Ectodermal cell (in vitro differentiated cells): Measurements from ENCODE around the gene ZNRF4. TPM values are rescaled to one million over a fixed set of nuclear protein-coding genes. Genes with fewer than 3 reads are reported as not detected.
"Not testable (repeated sequence)": the region's sequence is repeated elsewhere in the genome, so short reads cannot be mapped to it uniquely, and the experiment has no call there.

ENCODE experiments used
- H3K27ac ChIP-seq: 2 replicates; pipeline ENCODE4 v1.7.0; 2013; ENCODE audit warnings: mild to moderate bottlenecking, low read depth, low read length; ENCODE audit not compliant: insufficient read depth, poor library complexity, severe bottlenecking
- H3K27me3 ChIP-seq: 2 replicates; pipeline ENCODE4 v1.7.0; 2013; ENCODE audit warnings: mild to moderate bottlenecking, low read length; ENCODE audit not compliant: insufficient read depth, control insufficient read depth, poor library complexity, severe bottlenecking
- H3K36me3 ChIP-seq: one replicate; pipeline ENCODE4 v1.7.0; 2013; ENCODE audit warnings: low read length; ENCODE audit not compliant: control insufficient read depth, insufficient read depth
- H3K4me1 ChIP-seq: one replicate; pipeline ENCODE4 v1.7.0; 2013; ENCODE audit warnings: low read length; ENCODE audit not compliant: control insufficient read depth, insufficient read depth
- H3K4me3 ChIP-seq: 2 replicates; pipeline ENCODE4 v1.7.0; 2013; ENCODE audit warnings: low read depth, low read length, control low read depth; ENCODE audit not compliant: insufficient read depth
- H3K9me3 ChIP-seq: 2 replicates; pipeline ENCODE4 v1.7.0; 2013; ENCODE audit warnings: mild to moderate bottlenecking, low read length, moderate library complexity; ENCODE audit not compliant: control insufficient read depth
- WGBS, 2 experiments: methylation state at CpG; one replicate each; pipeline ENCODE4 v1.1.7; 2013; ENCODE audit warnings: missing lambda C conversion rate in 2 of 2; 5-methylcytosine and 5-hydroxymethylcytosine counted together
- polyA plus RNA-seq, 4 experiments: library from polyadenylated mRNA; stranded (reverse); fragments of 50-300 nt; gene quantifications; one replicate each; pipeline ENCODE4 v1.2.3, GENCODE V29; 2013

Gene ZNRF4, protein sequence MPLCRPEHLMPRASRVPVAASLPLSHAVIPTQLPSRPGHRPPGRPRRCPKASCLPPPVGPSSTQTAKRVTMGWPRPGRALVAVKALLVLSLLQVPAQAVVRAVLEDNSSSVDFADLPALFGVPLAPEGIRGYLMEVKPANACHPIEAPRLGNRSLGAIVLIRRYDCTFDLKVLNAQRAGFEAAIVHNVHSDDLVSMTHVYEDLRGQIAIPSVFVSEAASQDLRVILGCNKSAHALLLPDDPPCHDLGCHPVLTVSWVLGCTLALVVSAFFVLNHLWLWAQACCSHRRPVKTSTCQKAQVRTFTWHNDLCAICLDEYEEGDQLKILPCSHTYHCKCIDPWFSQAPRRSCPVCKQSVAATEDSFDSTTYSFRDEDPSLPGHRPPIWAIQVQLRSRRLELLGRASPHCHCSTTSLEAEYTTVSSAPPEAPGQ
- not detected for polyA plus RNA-seq (2013, experiment 1 of 4)
- polyA plus RNA-seq (2013, experiment 2 of 4) = not detected
- polyA plus RNA-seq (2013, experiment 3 of 4) = not detected
- not detected for polyA plus RNA-seq (2013, experiment 4 of 4)

DNA sequence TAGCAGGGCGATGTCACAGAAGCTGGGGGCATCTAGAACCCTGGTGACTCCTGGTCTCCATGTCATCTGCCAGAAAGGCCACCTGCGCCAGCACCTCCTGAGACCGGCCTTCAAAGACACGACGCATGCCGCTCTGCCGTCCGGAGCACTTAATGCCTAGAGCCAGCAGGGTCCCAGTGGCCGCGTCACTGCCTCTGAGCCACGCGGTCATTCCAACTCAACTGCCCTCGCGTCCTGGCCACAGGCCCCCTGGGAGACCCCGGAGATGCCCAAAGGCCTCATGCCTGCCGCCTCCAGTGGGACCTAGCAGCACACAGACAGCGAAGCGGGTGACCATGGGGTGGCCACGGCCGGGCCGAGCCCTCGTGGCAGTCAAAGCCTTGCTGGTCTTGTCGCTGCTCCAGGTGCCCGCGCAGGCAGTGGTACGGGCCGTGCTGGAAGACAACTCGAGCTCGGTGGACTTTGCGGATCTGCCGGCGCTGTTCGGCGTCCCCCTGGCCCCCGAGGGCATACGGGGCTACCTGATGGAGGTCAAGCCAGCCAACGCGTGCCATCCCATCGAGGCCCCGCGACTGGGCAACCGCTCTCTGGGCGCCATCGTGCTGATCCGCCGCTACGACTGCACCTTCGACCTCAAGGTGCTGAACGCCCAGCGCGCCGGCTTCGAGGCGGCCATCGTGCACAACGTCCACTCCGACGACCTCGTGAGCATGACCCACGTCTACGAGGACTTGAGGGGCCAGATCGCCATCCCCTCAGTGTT is at the start of gene ZNRF4:
ZNRF4 (plus strand) TSS at position 51 of the 763 bp plus-strand sequence; CDS start at position 126, 75 bp downstream.
- Histone ChIP-seq H3K27ac (no peak within 1 kb of the TSS), H3K27me3 (no peaks in the 10 kb centered on the region), H3K4me3 (no peak within 1 kb of the TSS), H3K36me3 (no peaks in the 10 kb centered on the region), H3K4me1 (no peaks in the 10 kb centered on the region), H3K9me3 (no peaks in the 10 kb centered on the region)
- 95% methylated on average over 62 of the region's 62 CpGs for WGBS, 2 experiments

DNA sequence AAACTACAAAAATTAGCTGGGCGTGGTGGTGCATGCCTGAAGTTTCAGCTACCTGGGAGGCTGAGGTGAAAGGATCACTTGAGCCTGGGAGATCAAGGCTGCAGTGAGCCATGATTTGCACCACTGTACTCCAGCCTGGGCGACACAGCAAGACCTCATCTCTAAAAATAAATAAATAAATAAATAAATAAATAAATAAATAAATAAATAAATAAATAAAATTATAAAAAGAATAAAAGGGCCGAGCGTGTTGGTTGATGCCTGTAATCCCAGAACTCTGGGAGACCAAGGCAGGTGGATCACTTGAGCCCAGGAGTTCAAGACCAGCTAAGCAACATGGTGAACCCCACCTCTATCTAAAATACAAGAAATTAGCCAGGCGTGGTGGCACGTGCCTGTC is 49.0 kb upstream of the ZNRF4 start:
- H3K27me3 ChIP-seq, H3K36me3 ChIP-seq, H3K9me3 ChIP-seq, H3K4me3 ChIP-seq, H3K27ac ChIP-seq, H3K4me1 ChIP-seq: not testable (repeated sequence)
- 87 to 89% methylated on average over 5 of the region's 6 CpGs for WGBS, 2 experiments

DNA sequence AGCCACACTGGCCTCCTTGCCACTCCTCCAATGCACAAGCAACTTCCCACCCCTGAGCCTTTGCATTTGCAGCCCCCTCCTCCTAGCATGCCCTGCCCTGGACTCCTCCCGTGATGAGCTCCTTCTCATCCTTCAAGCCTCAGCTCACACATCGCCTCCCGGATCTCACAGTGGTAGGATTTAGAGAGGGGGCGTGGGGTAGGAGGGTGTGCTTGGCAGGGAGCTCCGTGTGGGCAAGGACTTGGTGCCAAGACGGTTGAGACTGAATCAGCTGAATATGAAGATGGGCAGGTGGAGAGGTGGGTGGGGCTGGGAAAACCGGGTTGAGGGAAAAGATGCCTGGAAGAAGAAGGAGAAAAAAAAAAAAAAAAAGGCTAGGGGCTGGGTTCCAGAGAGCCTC is 48.4 kb upstream of the ZNRF4 start:
- H3K27me3 ChIP-seq = peaks cover 6% of the 10 kb centered on the region
- no peaks in the 10 kb centered on the region for H3K4me1 ChIP-seq
- 69 to 75% methylated on average over 7 of the region's 7 CpGs for WGBS, 2 experiments
- no peaks in the 10 kb centered on the region for H3K9me3 ChIP-seq
- no peak overlapping the region for H3K4me3 ChIP-seq
- no peaks in the 10 kb centered on the region for H3K36me3 ChIP-seq
- H3K27ac ChIP-seq = no peak overlapping the region

DNA sequence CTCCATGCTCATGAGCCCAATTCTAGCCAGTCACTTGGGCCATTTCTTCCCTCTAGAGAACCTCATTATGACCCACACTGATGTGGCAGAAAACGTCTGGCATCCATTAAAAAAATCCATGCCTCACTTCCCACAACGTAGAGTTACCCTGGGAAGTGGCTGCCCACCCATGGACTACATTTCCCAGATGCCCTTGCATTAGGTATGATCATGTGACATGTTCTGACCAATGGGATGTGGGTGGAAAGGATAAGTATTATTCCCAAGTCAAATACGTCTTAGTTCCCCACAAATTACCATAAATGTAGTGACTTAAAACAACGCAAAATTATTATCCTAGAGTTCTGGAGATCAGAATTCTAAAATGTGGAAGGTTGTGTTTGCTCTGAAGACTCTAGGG is 47.9 kb upstream of the ZNRF4 start:
- no peaks in the 10 kb centered on the region for H3K4me1 ChIP-seq
- no peak overlapping the region for H3K4me3 ChIP-seq
- H3K27me3 ChIP-seq = peaks cover 6% of the 10 kb centered on the region
- H3K27ac ChIP-seq = no peak overlapping the region
- H3K9me3 ChIP-seq = no peaks in the 10 kb centered on the region
- no peaks in the 10 kb centered on the region for H3K36me3 ChIP-seq
- 24 to 58% methylated on average over 2 to 3 of the region's 4 CpGs for WGBS, 2 experiments

DNA sequence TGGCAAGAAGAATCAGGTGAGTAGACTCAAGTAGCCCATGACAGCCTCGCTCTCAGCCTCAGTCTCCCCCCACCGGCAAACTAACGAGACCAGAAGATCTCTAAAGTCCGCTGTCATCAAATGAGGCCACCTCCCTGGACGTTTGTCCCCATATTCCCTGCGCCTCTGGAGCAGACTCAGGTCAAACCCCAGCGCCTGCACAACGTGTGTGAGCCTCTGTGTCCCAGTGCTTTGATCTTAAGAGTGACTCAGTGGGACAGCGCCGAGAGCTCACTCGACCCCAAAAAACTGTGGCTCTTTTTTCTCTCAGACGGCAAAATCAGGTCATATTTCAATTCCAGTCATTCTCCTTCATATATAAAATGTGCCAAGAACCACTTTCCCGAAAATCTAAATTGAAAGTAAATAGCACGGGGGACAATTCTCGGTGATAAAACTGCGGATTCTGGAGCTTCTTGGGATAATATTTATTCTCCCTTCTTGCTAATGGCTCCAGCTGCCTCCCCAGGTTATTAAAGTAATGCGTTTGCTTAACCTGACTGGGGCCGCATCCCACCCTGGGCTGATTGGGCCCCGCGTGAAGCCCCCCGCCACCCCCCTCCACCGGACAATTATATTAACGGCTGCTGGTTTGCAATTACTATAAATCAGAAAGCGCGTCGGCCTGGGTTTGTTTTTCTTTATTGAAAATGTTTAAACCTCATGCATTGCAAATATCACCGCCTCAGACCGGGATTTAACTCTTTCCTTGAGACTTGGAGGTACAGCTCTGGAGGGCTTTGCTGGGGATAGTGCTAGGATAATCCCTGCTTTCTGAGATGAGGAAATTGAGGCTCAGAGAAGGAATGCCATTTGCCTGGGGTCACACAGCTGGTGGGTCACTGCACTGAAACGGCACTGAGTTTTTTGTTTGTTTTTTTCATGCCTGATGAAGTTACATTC is 37.5 kb upstream of the ZNRF4 start:
- H3K4me3 ChIP-seq = no peak overlapping the region
- no peak overlapping the region for H3K27ac ChIP-seq
- H3K36me3 ChIP-seq = no peaks in the 10 kb centered on the region
- peaks cover 5% of the 10 kb centered on the region for H3K4me1 ChIP-seq
- H3K27me3 ChIP-seq = no peaks in the 10 kb centered on the region
- no peaks in the 10 kb centered on the region for H3K9me3 ChIP-seq
- 79 to 81% methylated on average over 29 of the region's 29 CpGs for WGBS, 2 experiments

DNA sequence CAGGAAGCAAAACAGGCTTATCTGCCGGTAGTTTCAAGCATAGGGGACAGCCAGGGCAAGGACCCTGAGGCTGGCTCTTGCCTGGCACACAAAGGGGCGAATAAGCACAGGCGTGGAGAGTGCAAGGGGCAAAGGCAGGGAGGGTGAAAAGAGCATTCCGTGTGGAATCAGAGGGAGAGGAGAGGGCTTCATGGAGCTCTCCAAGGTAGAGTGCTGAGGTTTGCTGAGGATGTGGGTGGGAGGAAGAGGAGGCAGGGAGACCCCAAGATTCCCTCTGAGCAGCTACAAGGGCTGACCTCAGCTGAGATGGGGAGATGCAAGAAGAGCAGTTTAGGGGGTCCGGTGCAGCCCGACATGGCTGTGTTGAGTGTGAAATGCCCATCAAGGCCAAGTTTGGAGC is 36.5 kb upstream of the ZNRF4 start:
- WGBS, 2 experiments = 77% methylated on average over 6 of the region's 6 CpGs
- no peaks in the 10 kb centered on the region for H3K36me3 ChIP-seq
- H3K4me3 ChIP-seq = no peak overlapping the region
- no peaks in the 10 kb centered on the region for H3K9me3 ChIP-seq
- no peaks in the 10 kb centered on the region for H3K27me3 ChIP-seq
- no peak overlapping the region for H3K27ac ChIP-seq
- H3K4me1 ChIP-seq = peaks cover 5% of the 10 kb centered on the region

DNA sequence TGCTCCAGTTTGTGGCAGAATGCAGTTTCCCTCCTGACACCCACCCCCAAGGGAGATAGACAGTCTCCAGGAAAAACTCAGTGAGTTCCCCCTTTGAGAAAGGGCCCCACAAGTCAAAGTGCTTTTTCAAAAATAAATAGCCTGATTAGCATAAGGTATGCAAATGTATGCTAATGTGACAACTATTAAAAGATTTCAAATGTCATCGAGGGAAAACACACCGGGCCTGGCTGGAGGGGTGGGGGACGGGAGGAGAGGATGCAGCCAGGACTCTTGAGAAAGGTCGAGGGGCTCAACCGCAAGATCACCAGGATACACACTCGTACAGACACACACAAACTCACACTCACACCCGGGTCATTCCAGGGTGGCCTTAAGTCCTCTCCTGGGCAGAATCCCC is 34.3 kb upstream of the ZNRF4 start:
- H3K27ac ChIP-seq = no peak overlapping the region
- no peaks in the 10 kb centered on the region for H3K36me3 ChIP-seq
- H3K9me3 ChIP-seq = no peaks in the 10 kb centered on the region
- H3K4me1 ChIP-seq = peaks cover 5% of the 10 kb centered on the region
- H3K4me3 ChIP-seq = no peak overlapping the region
- 52 to 57% methylated on average over 7 of the region's 7 CpGs for WGBS, 2 experiments
- H3K27me3 ChIP-seq = no peaks in the 10 kb centered on the region

DNA sequence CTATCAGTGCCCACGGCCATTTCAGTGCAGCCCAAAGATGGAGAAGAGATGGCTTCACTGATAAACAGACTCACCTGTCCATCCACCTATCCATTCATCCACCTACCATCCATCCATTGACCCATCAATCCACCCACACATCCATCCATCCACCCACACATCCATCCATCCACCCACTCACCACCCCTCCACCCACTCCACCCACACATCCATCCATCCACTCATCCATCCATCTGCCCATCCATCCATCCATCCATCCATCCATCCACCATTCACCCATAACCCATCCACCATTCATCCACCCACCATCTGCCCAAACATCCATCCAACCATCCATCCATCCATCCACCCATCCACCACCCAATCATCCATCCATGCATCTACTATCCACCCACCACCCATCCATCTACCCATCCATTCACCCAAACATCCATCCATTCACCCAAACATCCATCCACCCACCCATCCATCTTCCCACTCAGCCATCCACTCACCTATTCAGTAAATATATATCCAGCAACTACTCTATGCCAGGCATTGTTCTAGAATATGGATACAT is 31.6 kb upstream of the ZNRF4 start:
- H3K36me3 ChIP-seq = no peaks in the 10 kb centered on the region
- H3K4me3 ChIP-seq = no peak overlapping the region
- no peak overlapping the region for H3K27ac ChIP-seq
- no peaks in the 10 kb centered on the region for H3K9me3 ChIP-seq
- WGBS, 2 experiments = 86 to 97% methylated on average over 1 of the region's 1 CpG
- no peaks in the 10 kb centered on the region for H3K4me1 ChIP-seq
- H3K27me3 ChIP-seq = no peaks in the 10 kb centered on the region

DNA sequence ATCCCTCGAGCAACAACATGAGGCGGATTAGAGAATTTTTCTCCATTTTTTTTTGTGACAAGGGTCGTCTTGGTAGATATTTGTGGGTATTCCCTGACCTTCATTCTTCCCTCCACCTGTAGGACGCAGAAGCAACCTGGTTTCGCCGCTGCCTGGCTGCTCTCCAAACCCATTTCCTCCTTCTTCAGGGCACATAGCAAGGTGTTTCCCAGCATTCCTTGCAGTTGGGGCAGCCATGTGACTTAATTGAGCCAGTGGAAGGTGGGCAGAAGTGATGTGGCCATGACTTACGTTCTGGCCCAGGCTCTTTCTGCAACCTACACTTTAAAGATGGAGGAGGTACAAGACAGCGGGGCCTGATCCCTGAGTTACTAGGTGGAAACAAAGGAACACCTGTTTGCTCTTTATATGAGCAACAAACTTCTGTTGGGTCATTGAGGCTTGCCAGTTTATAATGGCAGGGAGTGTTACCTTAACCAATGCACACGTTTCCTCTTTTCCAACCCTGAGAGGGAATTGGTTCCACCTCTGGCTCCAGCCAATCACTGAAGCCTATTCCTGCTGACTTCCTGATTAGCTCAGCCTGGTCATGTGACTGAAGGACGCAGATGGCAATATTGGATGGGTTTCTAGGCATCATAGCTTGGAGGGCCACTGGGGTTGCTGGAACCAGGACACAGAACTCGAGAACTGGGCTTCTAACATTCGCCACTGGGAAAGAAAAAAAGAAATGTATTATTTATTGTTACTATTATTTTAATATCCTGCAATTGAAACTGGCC is 30.8 kb upstream of the ZNRF4 start:
- no peaks in the 10 kb centered on the region for H3K27me3 ChIP-seq
- 85 to 92% methylated on average over 11 to 12 of the region's 12 CpGs for WGBS, 2 experiments
- no peaks in the 10 kb centered on the region for H3K9me3 ChIP-seq
- no peak overlapping the region for H3K4me3 ChIP-seq
- H3K4me1 ChIP-seq = no peaks in the 10 kb centered on the region
- no peak overlapping the region for H3K27ac ChIP-seq
- H3K36me3 ChIP-seq = no peaks in the 10 kb centered on the region
